Breast epithelium (tissue), 4 donors: Measurements from ENCODE around the gene XPO1. TPM values are rescaled to one million over a fixed set of nuclear protein-coding genes. Genes with fewer than 3 reads are reported as not detected.
"Not testable (repeated sequence)": the region's sequence is repeated elsewhere in the genome, so short reads cannot be mapped to it uniquely, and the experiment has no call there.

Experiments
- DNase-seq, 2 donors: peaks; one replicate each; pipeline ENCODE4 v3.0.0-alpha.2; 2019; ENCODE audit warnings: low spot score in 2 of 2
- H3K27ac ChIP-seq, 2 donors: fragments of 200-600 bp; sonication (generic) in 1 of 2; one replicate each; pipeline ENCODE4 v1.5.1; 2016 to 2019; ENCODE audit warnings: mild to moderate bottlenecking in 1 of 2
- H3K27me3 ChIP-seq, 2 donors: fragments of 200-600 bp; sonication (generic) in 1 of 2; one replicate each; pipeline versions ENCODE4 v1.5.1 to v1.6.0; 2017 to 2019; ENCODE audit warnings: control low read depth in 1 of 2, mild to moderate bottlenecking in 1 of 2
- H3K36me3 ChIP-seq: fragments of 200-600 bp; one replicate; pipeline ENCODE4 v1.5.1; 2019
- H3K4me1 ChIP-seq, 2 donors: fragments of 200-600 bp; sonication (generic); one replicate each; pipeline ENCODE4 v1.5.1; 2016 to 2019; ENCODE audit warnings: control low read depth in 1 of 2
- H3K4me3 ChIP-seq, 3 donors: fragments of 200-600 bp; sonication (generic); 1 replicate in 2 of 3; 2 replicates in 1 of 3; pipeline ENCODE4 v1.5.1; 2016 to 2019; ENCODE audit warnings: mild to moderate bottlenecking in 3 of 3, moderate library complexity in 2 of 3
- H3K9me3 ChIP-seq, 2 donors: fragments of 200-600 bp; sonication (generic) in 1 of 2; one replicate each; pipeline ENCODE4 v1.5.1; 2016 to 2019; ENCODE audit warnings: control low read depth in 1 of 2
- POLR2A ChIP-seq: fragments of 450-650 bp; IDR thresholded peaks from one replicate; pipeline ENCODE4 v1.6.1; 2016; ENCODE audit warnings: antibody characterized with exemption, mild to moderate bottlenecking, moderate library complexity
- POLR2AphosphoS5 ChIP-seq, 3 donors: sonication (generic); formaldehyde crosslinking; IDR thresholded peaks; one replicate each; pipeline ENCODE4 v1.6.1; 2017; ENCODE audit warnings: antibody characterized with exemption in 3 of 3
- intact Hi-C: fragments of 100-400 bp; cut with DNase I; formaldehyde crosslinking; loops from one replicate; pipeline ENCODE4 v1.15.1; 2023; ENCODE audit warnings: low total_unique reads
- total RNA-seq, 3 donors: library from RNA; depleted of rRNA; stranded (reverse); fragments of >200 nt; gene quantifications; one replicate each; pipeline ENCODE4 v1.1.0, GENCODE V29; 2016
- TF ChIP-seq, protein P1 (sequence below), 3 donors: fragments of 450-650 bp; IDR thresholded peaks; one replicate each; pipeline ENCODE4 v1.5.1; 2016 to 2017; ENCODE audit warnings: antibody characterized with exemption in 3 of 3, mild to moderate bottlenecking in 3 of 3, moderate library complexity in 3 of 3

The XPO1 gene
- total RNA-seq, 3 donors from 2014 or later, result 76.0 to 137 (median 129) TPM

DNA sequence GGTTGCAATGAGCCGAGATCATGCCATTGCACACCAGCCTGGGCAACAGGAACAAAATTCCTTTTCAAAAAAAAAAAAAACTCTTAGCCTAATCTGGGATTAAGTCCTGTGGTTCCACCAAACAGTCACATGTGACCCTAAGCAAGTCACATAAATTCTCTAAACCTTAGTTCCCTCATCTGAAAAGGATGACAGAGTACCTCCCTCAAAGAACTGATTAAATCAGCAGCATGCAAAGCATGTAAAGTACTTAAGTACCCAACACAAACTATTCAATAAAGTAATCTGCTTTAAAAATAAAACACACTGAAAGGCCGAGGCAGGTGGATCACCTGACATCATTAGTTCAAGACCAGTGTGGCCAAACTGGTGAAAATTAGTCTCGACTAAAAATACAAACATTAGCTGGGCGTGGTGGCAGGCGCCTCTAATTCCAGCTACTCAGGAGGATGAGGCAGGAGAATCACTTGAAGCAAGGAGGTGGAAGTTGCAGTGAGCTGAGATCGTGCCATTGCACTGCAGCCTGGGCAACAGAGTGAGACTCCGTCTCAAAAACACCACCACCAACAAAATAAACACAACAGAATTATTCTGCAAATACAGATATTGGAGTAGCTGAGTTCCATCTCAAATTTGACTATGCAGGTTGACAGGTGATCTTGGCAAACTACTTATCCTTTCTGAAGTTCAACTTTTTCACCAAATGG lies 74.2 kb downstream of the XPO1 start:
- intact Hi-C loops, result no loop called here
- Histone ChIP-seq H3K4me3 (no peak overlapping the region), H3K36me3 (no peaks in the 10 kb centered on the region), H3K4me1 (no peaks in the 10 kb centered on the region), H3K9me3 (no peaks in the 10 kb centered on the region), H3K27me3 (no peaks in the 10 kb centered on the region), H3K27ac (no peak overlapping the region)
- DNase-seq, result no peak
- TF ChIP-seq POLR2A (no peak), POLR2AphosphoS5 (IDR thresholded peaks at IDR 0.05) (no peak)
- TF ChIP-seq, protein P1, sequence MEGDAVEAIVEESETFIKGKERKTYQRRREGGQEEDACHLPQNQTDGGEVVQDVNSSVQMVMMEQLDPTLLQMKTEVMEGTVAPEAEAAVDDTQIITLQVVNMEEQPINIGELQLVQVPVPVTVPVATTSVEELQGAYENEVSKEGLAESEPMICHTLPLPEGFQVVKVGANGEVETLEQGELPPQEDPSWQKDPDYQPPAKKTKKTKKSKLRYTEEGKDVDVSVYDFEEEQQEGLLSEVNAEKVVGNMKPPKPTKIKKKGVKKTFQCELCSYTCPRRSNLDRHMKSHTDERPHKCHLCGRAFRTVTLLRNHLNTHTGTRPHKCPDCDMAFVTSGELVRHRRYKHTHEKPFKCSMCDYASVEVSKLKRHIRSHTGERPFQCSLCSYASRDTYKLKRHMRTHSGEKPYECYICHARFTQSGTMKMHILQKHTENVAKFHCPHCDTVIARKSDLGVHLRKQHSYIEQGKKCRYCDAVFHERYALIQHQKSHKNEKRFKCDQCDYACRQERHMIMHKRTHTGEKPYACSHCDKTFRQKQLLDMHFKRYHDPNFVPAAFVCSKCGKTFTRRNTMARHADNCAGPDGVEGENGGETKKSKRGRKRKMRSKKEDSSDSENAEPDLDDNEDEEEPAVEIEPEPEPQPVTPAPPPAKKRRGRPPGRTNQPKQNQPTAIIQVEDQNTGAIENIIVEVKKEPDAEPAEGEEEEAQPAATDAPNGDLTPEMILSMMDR (IDR thresholded peaks at IDR 0.05), result no peak

DNA sequence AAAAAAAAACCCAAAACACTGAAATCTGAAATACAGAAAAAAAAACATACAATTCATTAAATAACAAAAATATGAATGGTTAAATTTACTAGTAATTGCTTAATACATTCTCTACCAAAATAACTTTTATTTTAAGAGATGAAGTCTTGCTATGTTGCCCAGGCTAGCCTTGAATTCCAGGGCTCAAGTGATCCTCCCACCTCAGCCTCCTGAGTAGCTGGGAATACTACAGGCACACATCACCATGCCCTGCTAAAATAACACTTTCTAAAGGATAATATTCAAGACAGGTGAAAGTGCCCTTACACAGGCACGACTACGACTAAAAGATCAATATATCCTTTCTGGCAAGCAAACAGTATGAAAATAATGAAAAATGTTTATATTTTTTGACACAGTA lies 76.8 kb downstream of the XPO1 start:
- DNase-seq, result no peak
- Histone ChIP-seq H3K4me3 (no peak overlapping the region), H3K27ac (no peak overlapping the region), H3K36me3 (no peaks in the 10 kb centered on the region), H3K4me1 (no peaks in the 10 kb centered on the region), H3K9me3 (no peaks in the 10 kb centered on the region), H3K27me3 (no peaks in the 10 kb centered on the region)
- TF ChIP-seq POLR2AphosphoS5 (IDR thresholded peaks at IDR 0.05) (no peak), POLR2A (no peak)
- TF ChIP-seq, protein P1 (IDR thresholded peaks at IDR 0.05), result no peak
- intact Hi-C loops, result no loop called here

DNA sequence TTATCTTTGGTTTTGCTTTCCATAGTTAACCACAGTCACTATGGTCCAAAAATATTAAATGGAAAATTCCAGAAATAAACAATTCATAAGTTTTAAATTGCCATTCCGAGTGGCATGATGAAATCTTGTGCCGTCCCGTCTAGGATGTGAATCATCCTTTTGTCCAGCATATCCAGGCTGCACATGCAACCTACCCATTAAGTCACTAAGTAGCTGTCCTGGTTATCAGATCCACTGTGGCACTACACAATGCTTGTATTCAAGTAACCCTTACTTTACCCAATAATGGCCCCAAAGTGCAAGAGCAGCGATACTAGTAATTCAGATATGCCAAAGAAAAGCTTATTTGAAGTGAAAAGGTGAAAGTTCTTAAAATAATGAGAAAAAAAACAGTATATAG lies 78.0 kb downstream of the XPO1 start:
- no peaks in the 10 kb centered on the region for H3K27me3 ChIP-seq
- no peak for DNase-seq
- no peak overlapping the region for H3K27ac ChIP-seq
- TF ChIP-seq POLR2AphosphoS5 (IDR thresholded peaks at IDR 0.05) (no peak), POLR2A (no peak)
- TF ChIP-seq, protein P1 (IDR thresholded peaks at IDR 0.05), result no peak
- no peak overlapping the region for H3K4me3 ChIP-seq
- intact Hi-C loops, result no loop called here
- no peaks in the 10 kb centered on the region for H3K36me3 ChIP-seq
- no peaks in the 10 kb centered on the region for H3K9me3 ChIP-seq
- H3K4me1 ChIP-seq, result no peaks in the 10 kb centered on the region

DNA sequence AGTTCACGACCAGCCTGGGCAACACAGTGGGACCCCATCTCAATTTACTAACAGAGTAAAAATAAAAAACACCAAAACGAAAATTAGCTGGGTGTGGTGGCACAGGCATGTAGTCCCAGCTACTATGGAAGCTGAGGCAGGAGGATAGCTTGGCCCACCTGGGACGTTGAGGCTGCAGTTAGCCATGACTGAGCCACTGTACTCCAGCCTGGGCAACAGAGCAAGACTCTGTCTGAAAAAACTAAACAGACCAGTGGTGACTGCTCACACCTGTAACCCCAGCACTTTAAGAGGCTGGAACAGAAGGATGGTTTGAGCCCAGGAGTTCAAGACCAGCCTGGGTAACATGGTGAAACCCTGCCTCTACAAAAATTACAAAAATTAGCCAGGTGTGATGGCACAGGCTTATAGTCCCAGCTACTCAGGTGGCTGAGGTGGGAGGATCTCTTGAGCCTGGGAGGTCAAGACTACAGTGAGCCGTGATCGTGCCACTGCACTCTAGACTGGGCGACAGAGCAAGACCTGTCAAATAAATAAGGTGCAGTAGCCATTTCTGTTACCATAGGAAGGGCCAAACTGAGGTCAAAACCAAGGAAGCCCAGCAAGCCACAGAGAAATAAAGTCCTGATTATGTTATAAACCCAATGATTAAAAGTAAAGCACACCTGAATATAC lies 81.3 kb downstream of the XPO1 start:
- no peak overlapping the region for H3K4me3 ChIP-seq
- H3K36me3 ChIP-seq, result no peaks in the 10 kb centered on the region
- DNase-seq, result no peak
- intact Hi-C loops, result no loop called here
- no peaks in the 10 kb centered on the region for H3K9me3 ChIP-seq
- no peak overlapping the region for H3K27ac ChIP-seq
- TF ChIP-seq POLR2A (no peak), POLR2AphosphoS5 (IDR thresholded peaks at IDR 0.05) (no peak)
- TF ChIP-seq, protein P1 (IDR thresholded peaks at IDR 0.05), result no peak
- H3K4me1 ChIP-seq, result no peaks in the 10 kb centered on the region
- no peaks in the 10 kb centered on the region for H3K27me3 ChIP-seq

DNA sequence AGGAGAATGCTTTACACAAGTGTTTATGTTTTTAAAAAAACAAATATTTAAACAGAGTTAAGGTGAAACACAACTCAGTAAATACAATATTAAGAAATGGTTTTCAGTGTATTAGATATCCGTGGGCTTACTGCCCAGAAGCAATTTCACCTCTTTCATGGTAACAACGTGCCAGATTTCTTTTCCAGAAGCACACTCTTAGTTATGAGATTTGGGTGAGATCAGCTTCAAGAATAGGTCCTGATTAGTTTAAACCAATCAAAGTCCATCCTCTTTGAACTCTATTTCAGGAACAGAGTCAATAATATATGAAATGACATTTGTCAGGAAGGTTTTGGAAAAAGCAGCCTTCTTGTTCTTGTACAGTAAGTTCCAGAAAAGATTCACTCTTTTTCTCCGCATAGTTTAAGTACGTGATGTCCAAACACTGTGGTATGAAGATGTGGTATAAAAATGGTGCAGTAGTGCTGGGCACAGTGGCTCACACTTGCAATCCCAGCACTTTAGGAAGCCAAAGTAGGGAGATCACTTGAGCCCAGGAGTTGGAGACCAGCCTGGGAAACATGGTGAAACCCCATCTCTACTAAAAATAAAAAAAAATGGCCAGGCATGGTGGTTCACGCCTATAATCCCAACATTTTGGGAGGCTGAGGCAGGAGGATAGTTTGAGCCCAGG lies 81.9 kb downstream of the XPO1 start:
- no peaks in the 10 kb centered on the region for H3K9me3 ChIP-seq
- H3K27me3 ChIP-seq, result no peaks in the 10 kb centered on the region
- no peaks in the 10 kb centered on the region for H3K36me3 ChIP-seq
- H3K4me3 ChIP-seq, result no peak overlapping the region
- DNase-seq, result no peak
- no peak for TF ChIP-seq POLR2AphosphoS5 (IDR thresholded peaks at IDR 0.05)
- no peak for TF ChIP-seq POLR2A
- TF ChIP-seq, protein P1 (IDR thresholded peaks at IDR 0.05), result no peak
- no peaks in the 10 kb centered on the region for H3K4me1 ChIP-seq
- intact Hi-C loops, result no loop called here
- H3K27ac ChIP-seq, result no peak overlapping the region

DNA sequence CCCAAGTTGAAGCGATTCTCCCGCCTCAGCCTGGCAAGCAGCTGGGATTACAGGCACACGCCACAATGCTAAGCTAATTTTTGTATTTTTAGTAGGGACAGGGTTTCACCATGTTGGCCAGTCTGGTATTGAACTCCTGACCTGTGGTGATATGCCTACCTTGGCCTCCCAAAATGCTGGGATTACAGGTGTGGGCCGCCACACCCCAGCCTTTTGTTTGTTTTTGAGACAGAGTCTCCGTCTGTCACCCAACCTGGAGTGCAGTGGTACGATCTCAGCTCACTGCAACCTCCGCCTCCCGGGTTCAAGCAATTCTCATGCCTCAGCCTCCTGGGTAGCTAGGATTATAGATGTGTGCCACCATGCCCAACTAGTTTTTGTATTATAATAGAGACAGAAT lies 83.2 kb downstream of the XPO1 start:
- H3K27me3 ChIP-seq, H3K4me1 ChIP-seq, H3K9me3 ChIP-seq, H3K36me3 ChIP-seq, H3K4me3 ChIP-seq, H3K27ac ChIP-seq, DNase-seq, intact Hi-C loops: not testable (repeated sequence)
